LNCaP clone FGC (cell line): ENCODE measurements around the gene TTLL3.
"Not testable (repeated sequence)": the region's sequence is repeated elsewhere in the genome, so short reads cannot be mapped to it uniquely, and the experiment has no call there.

Source experiments
- DNase-seq: peaks from one replicate; pipeline ENCODE4 v3.0.0-alpha.2; 2011; ENCODE audit warnings: low read depth
- H3K4me3 ChIP-seq: 2 replicates; pipeline ENCODE4 v1.5.1; 2011; ENCODE audit warnings: mild to moderate bottlenecking, low read depth, low read length, control low read depth
- TF ChIP-seq, protein P1 (sequence below): IDR thresholded peaks from 2 replicates; pipeline ENCODE4 v1.5.1; 2012; ENCODE audit warnings: mild to moderate bottlenecking; ENCODE audit not compliant: control insufficient read depth, insufficient read depth; ENCODE audit errors: extremely low read depth

TTLL3 gene

DNA sequence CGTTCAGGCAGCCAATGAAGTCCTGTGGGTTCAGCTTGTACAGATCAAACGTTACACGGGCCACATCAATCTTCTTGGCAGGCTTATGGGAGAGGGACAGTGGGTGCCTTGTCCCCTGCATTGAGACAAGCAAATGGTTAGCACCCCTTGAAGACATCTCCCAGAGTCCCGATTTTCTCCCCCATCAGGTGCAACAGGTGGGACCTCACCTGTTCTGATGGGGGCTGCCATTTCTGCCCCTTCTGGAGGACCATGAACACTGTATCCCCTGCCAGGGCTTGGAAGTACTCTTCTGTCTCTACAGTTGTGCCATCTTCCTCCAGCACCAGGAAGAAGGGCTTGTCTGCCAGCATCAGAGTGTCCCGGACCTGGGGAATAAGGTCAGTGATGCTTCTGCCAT is 59.9 kb downstream of the TTLL3 start:
- TF ChIP-seq, protein P1, sequence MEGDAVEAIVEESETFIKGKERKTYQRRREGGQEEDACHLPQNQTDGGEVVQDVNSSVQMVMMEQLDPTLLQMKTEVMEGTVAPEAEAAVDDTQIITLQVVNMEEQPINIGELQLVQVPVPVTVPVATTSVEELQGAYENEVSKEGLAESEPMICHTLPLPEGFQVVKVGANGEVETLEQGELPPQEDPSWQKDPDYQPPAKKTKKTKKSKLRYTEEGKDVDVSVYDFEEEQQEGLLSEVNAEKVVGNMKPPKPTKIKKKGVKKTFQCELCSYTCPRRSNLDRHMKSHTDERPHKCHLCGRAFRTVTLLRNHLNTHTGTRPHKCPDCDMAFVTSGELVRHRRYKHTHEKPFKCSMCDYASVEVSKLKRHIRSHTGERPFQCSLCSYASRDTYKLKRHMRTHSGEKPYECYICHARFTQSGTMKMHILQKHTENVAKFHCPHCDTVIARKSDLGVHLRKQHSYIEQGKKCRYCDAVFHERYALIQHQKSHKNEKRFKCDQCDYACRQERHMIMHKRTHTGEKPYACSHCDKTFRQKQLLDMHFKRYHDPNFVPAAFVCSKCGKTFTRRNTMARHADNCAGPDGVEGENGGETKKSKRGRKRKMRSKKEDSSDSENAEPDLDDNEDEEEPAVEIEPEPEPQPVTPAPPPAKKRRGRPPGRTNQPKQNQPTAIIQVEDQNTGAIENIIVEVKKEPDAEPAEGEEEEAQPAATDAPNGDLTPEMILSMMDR = no peak
- no peak overlapping the region for H3K4me3 ChIP-seq
- no peak for DNase-seq

DNA sequence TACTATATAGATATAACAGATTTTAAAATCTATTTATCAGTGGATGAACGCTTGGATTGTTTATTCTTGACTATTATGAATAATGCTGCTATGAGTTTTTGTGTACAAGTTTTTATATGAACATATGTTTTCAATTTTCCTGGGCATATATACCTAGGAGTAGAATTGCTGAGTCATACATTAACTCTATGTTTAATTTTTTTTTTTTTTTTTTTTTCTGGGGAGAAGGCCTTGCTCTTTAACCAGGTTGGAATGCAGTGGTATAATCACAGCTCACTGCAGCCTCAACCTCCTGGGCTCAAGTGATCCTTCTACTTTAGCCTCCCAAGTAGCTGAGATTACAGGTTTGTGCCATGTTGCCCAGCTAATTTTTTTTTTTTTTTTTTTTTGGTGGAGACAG is 60.9 kb downstream of the TTLL3 start:
- TF ChIP-seq, protein P1 = no peak
- no peak for DNase-seq
- H3K4me3 ChIP-seq = no peak overlapping the region

DNA sequence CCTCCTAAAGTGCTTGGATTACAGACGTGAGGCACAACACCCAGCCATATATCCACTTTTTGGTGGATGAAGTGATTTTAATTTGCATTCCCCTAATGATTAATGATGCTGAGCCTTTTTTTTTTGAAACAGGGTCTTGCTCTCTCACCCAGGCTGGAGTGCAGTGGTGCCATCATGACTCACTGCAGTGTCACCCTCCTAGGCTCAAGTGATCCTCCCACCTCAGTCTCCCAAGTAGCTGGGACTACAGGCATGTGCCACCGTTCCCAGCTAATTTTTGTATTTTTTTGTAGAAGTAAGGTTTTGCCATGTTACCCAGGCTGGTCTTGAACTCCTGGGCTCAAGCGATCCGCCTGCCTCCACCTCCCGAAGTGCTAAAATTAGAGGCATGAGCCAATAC is 62.0 kb downstream of the TTLL3 start:
- H3K4me3 ChIP-seq, DNase-seq: not testable (repeated sequence)

DNA sequence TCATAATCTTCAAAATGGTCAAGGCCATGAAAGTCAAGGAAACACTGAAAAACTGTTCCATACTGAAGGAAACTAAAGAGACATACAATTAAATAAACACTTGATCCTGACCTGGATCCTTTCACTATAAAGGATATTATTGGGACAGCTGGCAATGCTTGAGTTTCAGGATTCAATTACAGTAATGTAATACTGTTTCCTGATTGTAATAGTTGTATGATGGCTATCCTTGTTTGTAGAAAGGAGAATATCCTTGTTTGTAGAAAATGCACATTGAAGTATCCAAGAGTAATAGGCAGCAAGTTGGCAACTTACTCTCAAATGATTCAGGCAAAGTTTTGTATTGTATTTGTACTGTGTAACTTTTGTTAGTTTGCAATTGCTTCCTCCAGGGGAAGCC is 65.4 kb downstream of the TTLL3 start:
- no peak overlapping the region for H3K4me3 ChIP-seq
- TF ChIP-seq, protein P1 = no peak
- no peak for DNase-seq

DNA sequence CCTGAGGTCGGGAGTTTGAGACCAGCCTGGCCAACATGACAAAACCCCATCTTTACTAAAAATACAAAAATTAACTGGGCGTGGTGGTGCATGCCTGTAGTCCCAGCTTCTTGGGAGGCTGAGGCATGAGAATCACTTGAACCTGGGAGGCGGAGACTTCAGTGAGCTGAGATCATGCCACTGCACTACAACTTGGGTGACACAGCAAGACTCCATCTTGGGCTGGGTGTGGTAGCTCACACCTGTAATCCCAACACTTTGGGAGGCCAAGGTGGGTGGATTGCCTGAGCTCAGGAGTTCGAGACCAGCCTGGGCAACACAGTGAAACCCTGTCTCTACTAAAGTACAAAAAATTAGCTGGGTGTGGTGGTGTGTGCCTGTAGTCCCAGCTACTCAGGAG is 66.2 kb downstream of the TTLL3 start:
- H3K4me3 ChIP-seq, DNase-seq: not testable (repeated sequence)

DNA sequence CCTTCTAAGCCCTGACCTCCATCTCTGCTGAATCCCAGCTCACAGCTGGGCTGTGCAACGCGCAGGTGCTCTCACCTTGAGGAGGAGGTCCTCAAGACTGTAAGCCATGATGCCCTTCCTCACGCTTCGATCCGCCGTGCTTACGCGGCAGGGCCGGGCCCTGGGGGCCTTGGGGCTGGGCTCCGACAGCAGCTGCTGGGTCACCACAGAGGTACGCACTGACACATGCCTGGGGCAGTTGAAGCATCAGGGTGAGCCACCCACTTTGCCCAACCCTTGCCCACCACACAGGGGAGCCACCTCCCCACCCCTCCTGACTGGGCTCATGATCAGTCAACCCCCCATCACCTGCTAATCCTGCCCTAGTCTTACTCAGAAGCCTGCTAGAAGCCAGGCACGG is 66.9 kb downstream of the TTLL3 start:
- TF ChIP-seq, protein P1 = no peak
- DNase-seq = no peak
- no peak overlapping the region for H3K4me3 ChIP-seq

DNA sequence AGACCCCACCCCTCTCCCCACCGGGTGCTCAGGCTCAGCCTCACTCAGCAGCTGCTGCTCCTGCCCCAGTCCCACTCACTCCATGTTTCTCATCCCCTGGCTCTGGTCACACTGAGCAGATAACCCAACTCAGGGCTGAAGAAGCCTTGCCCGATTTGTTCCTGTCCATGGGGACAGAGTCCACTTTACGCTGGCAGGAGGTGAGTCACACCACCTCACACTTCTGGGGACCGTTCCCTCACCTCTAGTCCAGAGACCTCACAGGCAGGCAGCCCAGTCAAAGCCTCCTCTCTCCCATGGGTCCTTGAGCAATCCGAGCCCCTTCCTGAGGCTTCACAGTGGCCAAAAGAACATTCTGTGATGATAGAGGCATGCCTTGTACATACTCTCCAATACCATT is 68.6 kb downstream of the TTLL3 start:
- H3K4me3 ChIP-seq = no peak overlapping the region
- TF ChIP-seq, protein P1 = no peak
- DNase-seq = no peak

DNA sequence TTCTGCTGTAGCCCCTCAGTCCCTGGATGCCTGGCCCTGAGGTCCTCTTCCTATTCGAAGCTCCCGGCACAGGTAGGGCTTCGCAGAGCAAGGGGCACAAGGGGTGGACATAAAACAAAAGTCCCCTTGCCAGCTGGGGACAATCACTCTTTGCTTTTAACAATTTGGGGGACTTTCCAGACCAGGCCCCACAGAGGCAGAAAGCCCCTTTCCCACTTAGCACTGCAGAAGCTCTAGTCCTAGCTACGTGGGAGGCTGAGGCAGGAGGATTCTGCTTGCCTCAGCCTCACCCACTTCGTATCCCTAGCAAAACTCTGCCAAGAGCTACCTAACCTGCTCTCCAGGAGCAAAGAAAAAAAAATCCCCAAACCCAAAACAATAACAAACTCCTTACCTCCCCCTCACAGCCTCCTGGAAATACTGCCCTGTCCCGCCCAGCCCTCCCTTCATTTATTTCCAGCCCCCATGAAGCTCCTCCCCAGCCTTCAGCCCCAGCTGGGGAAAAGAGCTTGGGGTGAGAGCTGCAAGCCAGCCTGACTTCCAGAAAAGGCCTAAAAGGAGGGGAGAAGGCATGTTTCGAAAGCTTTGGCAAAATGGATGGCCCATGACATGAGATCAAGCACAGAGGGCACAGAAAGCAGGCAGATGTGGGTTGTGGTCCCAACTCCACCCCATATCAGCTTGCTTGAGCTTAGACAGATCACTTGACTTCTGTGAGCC is 69.9 kb downstream of the TTLL3 start, which contains the start of gene CIDEC:
Gene CIDEC (minus strand): TSS at position 424 of the 720 bp plus-strand sequence. CDS start 1,767 bp downstream, outside the sequence.
- DNase-seq = no peak
- no peak within 1 kb of the TSS for H3K4me3 ChIP-seq
- TF ChIP-seq, protein P1 = no peak
